Neural cell (in vitro differentiated cells): ENCODE data around the gene HEBP1. TPM values are rescaled to one million over a fixed set of nuclear protein-coding genes. Genes with fewer than 3 reads are reported as not detected.

Experiments used
- H2AFZ ChIP-seq: fragments of 200-600, 300-800 bp; sonication (generic), shearing (Covaris generic); 2 replicates; pipeline ENCODE4 v1.6.0; 2014; ENCODE audit warnings: low read depth, mild to moderate bottlenecking, antibody characterized with exemption, low read length, moderate library complexity
- H3F3A ChIP-seq: fragments of 200-600 bp; shearing (Covaris generic); 2 replicates; pipeline ENCODE4 v1.6.1; 2016; ENCODE audit warnings: mild to moderate bottlenecking, moderate library complexity, mixed read lengths, antibody characterized with exemption, low read length; ENCODE audit not compliant: insufficient read depth, poor library complexity, severe bottlenecking
- H3K27ac ChIP-seq: fragments of 200-600, 300-800 bp; sonication (generic), shearing (Covaris generic); 2 replicates; pipeline ENCODE4 v1.5.1; 2014; ENCODE audit warnings: mild to moderate bottlenecking, low read length, moderate library complexity
- H3K27me3 ChIP-seq: fragments of 300-800, 200-600 bp; sonication (generic), shearing (Covaris generic); 2 replicates; pipeline ENCODE4 v1.6.0; 2014; ENCODE audit warnings: mild to moderate bottlenecking, low read depth, low read length, moderate library complexity; ENCODE audit not compliant: insufficient read depth
- H3K36me3 ChIP-seq: fragments of 300-800, 200-600 bp; sonication (generic), shearing (Covaris generic); 2 replicates; pipeline ENCODE4 v1.5.1; 2014; ENCODE audit warnings: mild to moderate bottlenecking, antibody characterized with exemption, low read length, moderate library complexity; ENCODE audit not compliant: insufficient read depth
- H3K4me2 ChIP-seq: fragments of 300-800, 200-600 bp; sonication (generic), shearing (Covaris generic); 2 replicates; pipeline ENCODE4 v1.6.0; 2014; ENCODE audit warnings: mild to moderate bottlenecking, low read length
- H3K4me3 ChIP-seq: fragments of 300-800, 200-600 bp; sonication (generic), shearing (Covaris generic); 2 replicates; pipeline ENCODE4 v1.5.1; 2014; ENCODE audit warnings: mild to moderate bottlenecking, low read length, moderate library complexity
- H3K79me2 ChIP-seq: fragments of 200-600 bp; shearing (Covaris generic); replicated peaks from 2 replicates; pipeline ENCODE4 v1.6.0; 2014; ENCODE audit warnings: mild to moderate bottlenecking, low read length, moderate library complexity; ENCODE audit not compliant: insufficient read depth
- H3K9ac ChIP-seq: fragments of 300-800, 200-600 bp; sonication (generic), shearing (Covaris generic); 2 replicates; pipeline ENCODE4 v1.6.1; 2016; ENCODE audit warnings: mild to moderate bottlenecking, low read length, mixed read lengths
- H3K9me2 ChIP-seq: fragments of 200-600 bp; shearing (Covaris generic); 2 replicates; pipeline ENCODE4 v1.6.1; 2016; ENCODE audit warnings: mild to moderate bottlenecking, low read length, mixed read lengths; ENCODE audit not compliant: insufficient read depth
- H3K9me3 ChIP-seq: fragments of 200-600, 300-800 bp; sonication (generic), shearing (Covaris generic); 2 replicates; pipeline ENCODE4 v1.6.1; 2016; ENCODE audit warnings: mild to moderate bottlenecking, mixed run types, low read length, moderate library complexity, mixed read lengths
- H4K20me1 ChIP-seq: fragments of 200-600 bp; shearing (Covaris generic); 2 replicates; pipeline ENCODE4 v1.6.1; 2016; ENCODE audit warnings: mild to moderate bottlenecking, mixed run types; ENCODE audit not compliant: insufficient read depth
- CTCF ChIP-seq: fragments of 450-650 bp; IDR thresholded peaks from 2 replicates; pipeline ENCODE4 v1.5.1; 2014; ENCODE audit warnings: antibody characterized with exemption, mild to moderate bottlenecking, moderate library complexity; ENCODE audit not compliant: poor library complexity, severe bottlenecking
- EP300 ChIP-seq: fragments of 450-650 bp; conservative IDR thresholded peaks from 2 replicates; pipeline ENCODE4 v1.6.1; 2014; ENCODE audit warnings: antibody characterized with exemption, mild to moderate bottlenecking, moderate library complexity; ENCODE audit not compliant: poor library complexity, severe bottlenecking
- EZH2 ChIP-seq: fragments of 200-600, 300-800 bp; shearing (Covaris generic), sonication (generic); IDR thresholded peaks from 2 replicates; pipeline ENCODE4 v1.6.1; 2014; ENCODE audit warnings: antibody characterized with exemption, low read length, borderline replicate concordance, mild to moderate bottlenecking; ENCODE audit not compliant: insufficient read depth, poor library complexity, severe bottlenecking
- MXI1 ChIP-seq: fragments of 450-650 bp; conservative IDR thresholded peaks from 2 replicates; pipeline ENCODE4 v1.6.1; 2014; ENCODE audit warnings: antibody characterized with exemption, mild to moderate bottlenecking; ENCODE audit not compliant: poor library complexity, severe bottlenecking
- POLR2AphosphoS5 ChIP-seq: IDR thresholded peaks from 2 replicates; pipeline ENCODE4 v1.6.1; 2012
- RAD21 ChIP-seq: fragments of 450-650 bp; conservative IDR thresholded peaks from 2 replicates; pipeline ENCODE4 v1.6.1; 2014; ENCODE audit warnings: antibody characterized with exemption, mild to moderate bottlenecking, moderate library complexity
- SMC3 ChIP-seq: fragments of 450-650 bp; conservative IDR thresholded peaks from 2 replicates; pipeline ENCODE4 v1.6.1; 2014; ENCODE audit warnings: antibody characterized with exemption, mild to moderate bottlenecking, moderate library complexity; ENCODE audit not compliant: poor library complexity
- TAF1 ChIP-seq: IDR thresholded peaks from 2 replicates; pipeline ENCODE4 v1.6.1; 2012; ENCODE audit warnings: low read depth
- polyA plus RNA-seq: library from polyadenylated mRNA; depleted of rRNA; stranded (reverse); fragments of >200 nt; gene quantifications from 2 replicates; pipeline ENCODE4 v1.2.3, GENCODE V29; 2014
- TF ChIP-seq, protein P1 (sequence below): IDR thresholded peaks from 2 replicates; pipeline ENCODE4 v1.6.1; 2012; ENCODE audit warnings: borderline replicate concordance

The HEBP1 gene
- polyA plus RNA-seq, 1 donor from 2014 or later, result 1.2 TPM

- Histone ChIP-seq H3K4me3 (no peak overlapping the region), H3K9me2 (no peaks in the 10 kb centered on the region), H3K36me3 (no peaks in the 10 kb centered on the region), H3F3A (no peaks in the 10 kb centered on the region), H4K20me1 (no peaks in the 10 kb centered on the region), H3K27me3 (no peaks in the 10 kb centered on the region), H3K9ac (no peak overlapping the region), H2AFZ (no peak overlapping the region), H3K27ac (no peak overlapping the region), H3K9me3 (no peaks in the 10 kb centered on the region), H3K79me2 (no peaks in the 10 kb centered on the region), H3K4me2 (no peak overlapping the region)
- TF ChIP-seq EZH2, result no peak
- no peak for TF ChIP-seq CTCF
- no peak for TF ChIP-seq SMC3
- TF ChIP-seq, protein P1, sequence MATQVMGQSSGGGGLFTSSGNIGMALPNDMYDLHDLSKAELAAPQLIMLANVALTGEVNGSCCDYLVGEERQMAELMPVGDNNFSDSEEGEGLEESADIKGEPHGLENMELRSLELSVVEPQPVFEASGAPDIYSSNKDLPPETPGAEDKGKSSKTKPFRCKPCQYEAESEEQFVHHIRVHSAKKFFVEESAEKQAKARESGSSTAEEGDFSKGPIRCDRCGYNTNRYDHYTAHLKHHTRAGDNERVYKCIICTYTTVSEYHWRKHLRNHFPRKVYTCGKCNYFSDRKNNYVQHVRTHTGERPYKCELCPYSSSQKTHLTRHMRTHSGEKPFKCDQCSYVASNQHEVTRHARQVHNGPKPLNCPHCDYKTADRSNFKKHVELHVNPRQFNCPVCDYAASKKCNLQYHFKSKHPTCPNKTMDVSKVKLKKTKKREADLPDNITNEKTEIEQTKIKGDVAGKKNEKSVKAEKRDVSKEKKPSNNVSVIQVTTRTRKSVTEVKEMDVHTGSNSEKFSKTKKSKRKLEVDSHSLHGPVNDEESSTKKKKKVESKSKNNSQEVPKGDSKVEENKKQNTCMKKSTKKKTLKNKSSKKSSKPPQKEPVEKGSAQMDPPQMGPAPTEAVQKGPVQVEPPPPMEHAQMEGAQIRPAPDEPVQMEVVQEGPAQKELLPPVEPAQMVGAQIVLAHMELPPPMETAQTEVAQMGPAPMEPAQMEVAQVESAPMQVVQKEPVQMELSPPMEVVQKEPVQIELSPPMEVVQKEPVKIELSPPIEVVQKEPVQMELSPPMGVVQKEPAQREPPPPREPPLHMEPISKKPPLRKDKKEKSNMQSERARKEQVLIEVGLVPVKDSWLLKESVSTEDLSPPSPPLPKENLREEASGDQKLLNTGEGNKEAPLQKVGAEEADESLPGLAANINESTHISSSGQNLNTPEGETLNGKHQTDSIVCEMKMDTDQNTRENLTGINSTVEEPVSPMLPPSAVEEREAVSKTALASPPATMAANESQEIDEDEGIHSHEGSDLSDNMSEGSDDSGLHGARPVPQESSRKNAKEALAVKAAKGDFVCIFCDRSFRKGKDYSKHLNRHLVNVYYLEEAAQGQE, result no peak
- no peak for TF ChIP-seq TAF1
- no peak for TF ChIP-seq POLR2AphosphoS5
- no peak for TF ChIP-seq MXI1
- no peak for TF ChIP-seq RAD21
- no peak for TF ChIP-seq EP300
Observed at GRCh38 chr12:12997734-12998133, 2.3 kb downstream of the HEBP1 start.

GRCh38 chr12:12997156-12997555 lies 2.9 kb downstream of the HEBP1 start:
- no peaks in the 10 kb centered on the region for H3K36me3 ChIP-seq
- no peaks in the 10 kb centered on the region for H3K9me2 ChIP-seq
- H3K79me2 ChIP-seq, result no peaks in the 10 kb centered on the region
- no peak overlapping the region for H3K27ac ChIP-seq
- no peaks in the 10 kb centered on the region for H4K20me1 ChIP-seq
- no peak overlapping the region for H3K4me2 ChIP-seq
- no peak overlapping the region for H3K4me3 ChIP-seq
- TF ChIP-seq RAD21 (no peak), POLR2AphosphoS5 (no peak), SMC3 (no peak), TAF1 (no peak), EZH2 (no peak)
- TF ChIP-seq, protein P1, result no peak
- no peaks in the 10 kb centered on the region for H3K9me3 ChIP-seq
- no peaks in the 10 kb centered on the region for H3F3A ChIP-seq
- no peak overlapping the region for H2AFZ ChIP-seq
- H3K9ac ChIP-seq, result no peak overlapping the region
- H3K27me3 ChIP-seq, result no peaks in the 10 kb centered on the region
